Stimulated activated CD8-positive, alpha-beta memory T cell treated with anti-CD3 and anti-CD28 coated beads, Interleukin-7, amount 100 ng/mL, for 1 hour (primary cell): ENCODE results near the gene MAB21L3.

Experiments
- DNase-seq, 2 donors: peaks; one replicate each; pipeline ENCODE4 v3.0.0-alpha.2; 2020; ENCODE audit warnings: low read depth in 2 of 2

Gene MAB21L3

GRCh38 chr1:116165572-116165971, 54.4 kb downstream of the MAB21L3 start:
- no peak for DNase-seq

GRCh38 chr1:116166011-116166571, 54.9 kb downstream of the MAB21L3 start:
- DNase-seq, result no peak

GRCh38 chr1:116166655-116167054, 55.5 kb downstream of the MAB21L3 start:
- DNase-seq, result no peak

DNA sequence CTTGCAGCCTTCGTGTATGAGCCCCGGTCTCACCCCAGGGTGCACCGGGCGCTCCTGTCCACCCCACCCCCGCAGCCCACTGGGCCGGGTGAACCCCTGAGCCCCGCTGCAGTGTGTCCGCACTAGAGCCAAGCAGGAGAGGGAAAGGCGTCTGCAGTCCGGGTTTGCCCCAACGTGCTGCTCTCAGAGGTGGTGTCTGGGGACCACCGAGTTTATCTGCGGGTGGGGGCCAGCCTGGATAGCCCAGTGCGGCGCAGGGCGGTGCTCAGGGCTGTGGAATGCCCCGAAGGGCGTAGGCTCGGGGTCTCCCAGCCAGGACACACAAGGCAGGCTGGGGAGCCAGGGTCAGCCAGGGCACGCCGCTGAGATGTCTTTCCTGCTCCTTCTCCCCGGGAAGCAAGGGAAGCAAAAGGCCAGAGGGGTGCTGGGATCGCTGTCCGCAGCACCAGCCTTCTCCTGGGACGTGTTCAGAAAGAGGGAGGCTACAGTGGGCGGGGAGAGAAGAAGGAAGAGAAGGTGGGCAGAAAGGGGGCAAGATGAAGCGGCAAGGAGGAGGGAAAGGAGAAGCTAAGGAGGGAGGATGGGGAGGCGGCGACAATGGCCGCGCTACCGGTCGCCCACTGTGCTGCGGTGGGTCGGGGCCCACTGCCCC, 56.6 kb downstream of the MAB21L3 start:
- DNase-seq, result no peak

DNA sequence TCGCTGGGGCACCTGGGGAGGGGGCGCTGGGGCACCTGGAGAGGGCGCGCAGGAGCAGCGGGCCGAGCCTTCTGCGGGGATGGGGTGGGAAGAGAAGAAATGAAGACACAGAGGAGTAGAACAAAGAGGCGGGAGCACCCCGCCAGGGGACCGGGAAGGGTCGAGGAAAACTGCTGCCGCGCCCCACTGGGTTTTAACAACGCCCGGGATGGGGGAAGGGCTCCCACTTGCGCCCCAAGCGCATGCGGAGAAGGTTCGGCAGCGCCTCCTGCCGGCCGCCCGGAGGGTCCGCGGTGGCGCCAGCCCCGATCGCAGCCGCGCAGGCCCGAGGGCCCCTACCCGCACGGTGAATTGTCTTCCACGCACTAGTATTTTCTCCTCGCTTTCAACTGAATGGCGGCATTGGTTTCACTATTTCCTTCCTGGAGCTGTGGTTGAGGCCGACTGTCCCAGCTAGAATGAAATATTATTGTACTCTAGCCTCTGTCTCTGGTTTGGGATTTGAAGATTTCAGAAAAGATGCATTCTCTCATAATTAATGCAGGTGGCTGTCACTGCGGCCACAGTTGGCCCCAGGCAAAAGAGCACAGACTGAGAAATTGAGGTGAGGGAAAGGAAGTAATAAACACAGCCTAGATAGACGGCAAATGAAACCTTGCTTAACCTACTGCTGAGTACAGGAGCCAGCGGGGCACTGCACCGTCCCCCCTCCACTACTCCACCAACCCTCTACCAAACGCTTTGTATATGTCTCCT, 57.3 kb downstream of the MAB21L3 start:
- DNase-seq, result peak; percentile 68 to 77

DNA sequence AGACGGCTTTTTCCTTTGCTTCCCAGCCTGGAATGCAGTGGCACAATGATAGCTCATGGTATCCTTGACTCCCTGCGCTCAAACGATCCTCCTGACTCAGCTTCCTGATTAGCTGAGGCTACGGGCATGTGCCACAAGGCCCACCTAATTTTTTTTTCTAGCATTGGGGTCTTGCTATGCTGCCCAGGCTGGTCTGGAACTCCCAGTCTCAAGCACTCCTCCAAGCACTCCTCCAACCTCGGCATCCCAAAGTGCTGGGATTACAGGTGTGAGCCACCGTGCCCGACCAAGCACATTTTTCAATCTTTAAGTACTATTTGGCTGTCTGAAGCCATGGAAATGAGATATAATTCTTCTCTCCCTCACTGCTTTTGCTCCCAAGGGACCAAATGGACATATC, 58.7 kb downstream of the MAB21L3 start:
- no peak for DNase-seq

DNA sequence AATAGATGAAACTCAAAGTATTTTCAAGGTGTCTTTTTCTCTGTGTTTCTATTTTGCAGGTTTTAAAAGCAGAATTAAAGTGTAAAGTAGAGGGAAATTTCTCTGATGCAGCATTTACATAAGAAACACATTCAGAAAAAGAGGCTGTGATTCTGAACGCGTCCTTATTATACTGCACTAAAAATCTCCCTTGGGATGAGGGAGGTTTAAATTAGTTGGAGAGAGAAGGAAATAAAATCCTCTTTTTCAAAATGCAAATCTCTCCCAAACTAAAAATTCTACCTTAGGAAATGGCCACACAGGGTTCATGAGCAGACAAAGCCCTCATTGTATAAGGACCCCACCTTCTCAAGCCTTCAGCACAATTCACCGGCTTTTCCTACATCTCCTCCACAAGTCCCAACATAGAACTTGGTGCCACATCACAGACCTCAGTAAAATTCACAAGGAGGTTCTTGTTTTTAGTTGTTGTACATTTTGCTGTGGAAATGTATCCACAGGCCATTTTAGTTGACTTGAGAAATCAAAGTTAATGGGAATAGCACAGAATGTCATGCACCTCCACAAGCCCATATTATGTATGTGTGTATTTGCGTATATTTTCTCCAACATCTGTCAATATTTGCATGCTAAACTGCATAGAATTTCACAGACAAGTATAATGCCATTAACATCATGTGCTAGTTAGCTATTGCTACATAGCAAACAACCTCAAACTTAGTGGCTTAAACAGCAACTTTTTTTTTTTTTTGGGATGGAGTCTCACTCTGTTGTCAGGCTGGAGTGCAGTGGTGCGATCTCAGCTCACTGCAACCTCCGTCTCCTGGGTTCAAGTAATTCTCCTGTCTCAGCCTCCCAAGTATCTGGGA, 59.8 kb downstream of the MAB21L3 start:
- no peak for DNase-seq

DNA sequence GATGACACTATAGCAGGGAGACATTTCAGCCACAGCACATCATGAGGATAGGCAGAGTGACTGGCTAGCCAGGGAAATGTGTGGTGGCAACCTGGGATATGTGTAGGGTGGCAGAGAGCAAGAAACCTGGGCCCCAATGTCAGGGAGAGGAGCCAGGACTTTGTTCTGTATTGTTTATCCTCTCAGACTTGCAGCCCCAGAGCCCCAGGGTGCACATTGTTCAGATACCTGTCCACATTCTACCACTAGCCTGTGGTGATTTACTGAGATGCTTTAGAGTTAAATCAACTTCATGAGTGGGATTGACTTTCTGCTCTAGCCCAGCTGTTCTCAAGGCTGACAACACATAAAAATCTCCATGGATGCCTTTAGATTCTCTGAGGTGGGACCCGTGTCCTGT, 61.5 kb downstream of the MAB21L3 start:
- no peak for DNase-seq

DNA sequence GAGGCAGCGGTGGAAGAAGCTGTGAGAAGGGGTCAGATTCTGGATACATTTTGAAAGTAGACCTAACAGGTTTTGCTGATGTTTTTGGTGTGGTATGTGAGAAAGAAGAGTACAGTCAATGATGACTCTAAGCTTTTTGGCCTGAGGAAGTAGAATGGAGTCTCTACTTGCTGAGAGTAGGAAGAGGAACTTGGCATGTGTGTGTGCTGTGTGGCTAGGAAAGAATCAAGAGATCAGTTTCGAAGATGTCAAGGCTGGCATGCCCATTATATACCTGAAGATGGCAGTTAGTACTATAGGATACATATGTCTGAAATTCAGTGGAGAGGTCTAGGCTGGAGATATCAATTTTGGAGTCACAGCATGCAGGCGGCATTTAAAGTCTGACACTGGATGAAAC, 64.4 kb downstream of the MAB21L3 start:
- no peak for DNase-seq

DNA sequence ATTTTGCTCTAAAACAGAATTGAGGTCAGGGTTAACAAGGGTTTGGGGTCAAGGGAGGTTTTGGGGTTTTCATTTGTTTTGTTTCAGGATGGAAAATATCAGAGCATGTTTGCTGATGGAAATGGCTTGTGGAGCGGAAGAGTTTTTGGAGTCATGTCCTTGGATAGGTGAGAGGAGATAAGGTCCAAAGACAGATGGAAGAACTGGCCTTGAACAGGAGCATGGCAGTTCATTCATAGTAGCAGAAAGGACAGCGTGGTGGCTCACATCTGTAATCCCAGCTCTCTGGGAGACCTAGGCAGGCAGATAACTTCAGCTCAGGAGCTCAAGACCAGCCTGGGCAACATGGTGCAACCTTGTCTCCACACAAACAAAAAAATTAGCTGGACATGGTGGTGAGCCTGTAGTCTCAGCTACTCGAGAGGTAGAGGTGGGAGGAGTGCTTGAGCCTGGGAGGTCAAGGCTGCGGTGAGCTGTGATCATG, 65.1 kb downstream of the MAB21L3 start:
- DNase-seq, result no peak

GRCh38 chr1:116177861-116178260, 66.7 kb downstream of the MAB21L3 start:
- no peak for DNase-seq

- no peak for DNase-seq
These were observed 67.6 kb downstream of the MAB21L3 start for GRCh38 chr1:116178837-116179236.

GRCh38 chr1:116179419-116179818, 68.2 kb downstream of the MAB21L3 start:
- DNase-seq, result no peak

- DNase-seq, result no peak
These were observed 68.8 kb downstream of the MAB21L3 start for GRCh38 chr1:116179964-116180363.

DNA sequence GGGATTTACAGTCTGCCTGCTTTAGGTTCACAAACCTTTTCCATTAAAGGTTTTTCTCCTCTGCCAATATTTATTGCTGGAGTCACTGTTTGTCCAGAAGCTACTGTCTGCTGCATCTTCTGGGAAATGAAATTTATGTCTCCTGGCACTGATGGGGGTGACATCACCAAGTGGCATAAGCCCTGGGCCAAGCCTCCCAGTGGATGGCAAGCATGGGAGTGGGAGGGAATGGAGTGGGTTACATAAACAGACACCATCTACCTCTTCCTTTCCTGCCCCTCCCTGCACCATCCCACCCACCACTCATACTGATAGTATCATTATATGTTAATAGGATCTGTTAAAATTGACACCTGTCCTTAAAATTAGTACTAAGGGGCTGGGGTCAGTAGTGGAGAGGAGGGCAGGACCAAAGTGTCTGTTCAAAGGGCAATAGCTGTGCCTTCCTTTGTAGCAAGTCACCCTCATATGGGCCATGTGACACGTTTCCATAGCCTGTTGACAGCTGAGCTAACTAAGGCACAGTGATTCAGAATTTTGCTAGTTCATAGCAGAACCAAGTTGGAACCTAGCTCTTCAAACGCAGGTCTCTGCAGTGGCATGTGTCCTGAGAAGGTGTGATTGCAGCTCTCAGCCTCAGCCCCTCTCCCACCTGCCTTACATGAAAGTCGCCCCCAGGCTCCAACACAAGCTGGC, 71.0 kb downstream of the MAB21L3 start:
- DNase-seq, result no peak
